Suppressor macrophage treated with lipopolysaccharide for 4 hours (primary cell): Measurements from ENCODE around the gene TMEM175.
A peak's percentile ranks its signal among the peaks of the same experiment; 100 is the strongest.
"Not testable (repeated sequence)": the region's sequence is repeated elsewhere in the genome, so short reads cannot be mapped to it uniquely, and the experiment has no call there.

Source experiments
- DNase-seq: peaks from one replicate; pipeline ENCODE4 v3.0.0-alpha.2; 2020

The TMEM175 gene

GRCh38 chr4:918591-918990 is 13.7 kb upstream of the TMEM175 start:
- DNase-seq, result not testable (repeated sequence)

GRCh38 chr4:919004-919680 is 13.1 kb upstream of the TMEM175 start:
- not testable (repeated sequence) for DNase-seq

- no peak for DNase-seq
These were observed 10.4 kb upstream of the TMEM175 start for GRCh38 chr4:921830-922331.

- DNase-seq, result peak; percentile 84
These were observed 7.9 kb upstream of the TMEM175 start for GRCh38 chr4:924107-925096.

GRCh38 chr4:925171-925570 is 7.1 kb upstream of the TMEM175 start:
- DNase-seq, result no peak

GRCh38 chr4:925771-926500 is 6.3 kb upstream of the TMEM175 start:
- DNase-seq, result no peak

GRCh38 chr4:926538-926937 is 5.7 kb upstream of the TMEM175 start:
- no peak for DNase-seq

GRCh38 chr4:927566-927965 is 4.7 kb upstream of the TMEM175 start:
- not testable (repeated sequence) for DNase-seq

GRCh38 chr4:929096-929765 is 3.0 kb upstream of the TMEM175 start:
- no peak for DNase-seq

GRCh38 chr4:930028-930551 is 2.2 kb upstream of the TMEM175 start:
- peak; percentile 65 for DNase-seq

GRCh38 chr4:930827-931193 is 1.4 kb upstream of the TMEM175 start:
- DNase-seq, result no peak

- DNase-seq, result peak; percentile 54
These were observed 883 bp upstream of the TMEM175 start for GRCh38 chr4:931194-931959.

- peak; percentile 12 for DNase-seq
These were observed 432 bp downstream of the TMEM175 start for GRCh38 chr4:932713-933070.

GRCh38 chr4:939508-939907 is 7.2 kb downstream of the TMEM175 start:
- not testable (repeated sequence) for DNase-seq

GRCh38 chr4:945274-946102 is 13.2 kb downstream of the TMEM175 start:
- DNase-seq, result no peak

- no peak for DNase-seq
These were observed 13.8 kb downstream of the TMEM175 start for GRCh38 chr4:946103-946450.

GRCh38 chr4:946517-947471 is 14.5 kb downstream of the TMEM175 start:
- DNase-seq, result no peak

GRCh38 chr4:947491-947971 is 15.3 kb downstream of the TMEM175 start:
- no peak for DNase-seq
